SK-N-SH (cell line): ENCODE results near the gene ARHGAP15.

Source experiments
- CTCF ChIP-seq: fragments of 200-600 bp; sonication (generic); IDR thresholded peaks from 2 replicates; pipeline ENCODE4 v1.6.1; 2017; ENCODE audit warnings: antibody characterized with exemption, mild to moderate bottlenecking, moderate library complexity
- ZBTB33 ChIP-seq: IDR thresholded peaks from 2 replicates; pipeline ENCODE4 v1.4.0; 2012; ENCODE audit warnings: low read depth, borderline replicate concordance

- TF ChIP-seq CTCF (no peak), ZBTB33 (no peak)
Measured at GRCh38 chr2:143691121-143691520, 561.9 kb downstream of the ARHGAP15 start.
